GM12878 (cell line): ENCODE results near the gene SRSF10. TPM values are rescaled to one million over a fixed set of nuclear protein-coding genes. Genes with fewer than 3 reads are reported as not detected.

Source experiments
- ATAC-seq: fragments of 200-7000 bp; cut with Tn5 transposase; 3 replicates; pipeline ENCODE4 v1.9.1; 2020; ENCODE audit warnings: mild to moderate bottlenecking, moderate library complexity
- BruUV-seq: library from RNA; stranded (reverse); fragments of 400-500 nt; replicated peaks from 2 replicates; lab custom pipeline; 2021; lab: Mats Ljungman, UMichigan
- CTCF ChIA-PET: fragments of 300-600 bp; sonication (Branson Sonifier 250); formaldehyde crosslinking; extraction: SDS; loops from one replicate; lab custom pipeline; 2021; ENCODE audit warnings: inconsistent platforms; lab: Yijun Ruan, JAX
- POLR2A ChIA-PET: fragments of 350-600 bp; formaldehyde crosslinking; extraction: SDS; loops from one replicate; lab custom pipeline; 2021; ENCODE audit warnings: inconsistent platforms; lab: Charles Lee
- RAD21 ChIA-PET: fragments of 300-600 bp; sonication (Branson Sonifier 250); formaldehyde crosslinking; loops from one replicate; lab custom pipeline; 2023; ENCODE audit warnings: antibody characterized with exemption; ENCODE audit not compliant: unreplicated experiment; lab: Charles Lee
- SMC1A ChIA-PET: fragments of 300-600 bp; sonication (Branson Sonifier 250); formaldehyde crosslinking; loops from one replicate; lab custom pipeline; 2023; ENCODE audit not compliant: unreplicated experiment, uncharacterized antibody; lab: Charles Lee
- DNase-seq: peaks from one replicate; pipeline ENCODE4 v3.0.0-alpha.2; 2011; ENCODE audit warnings: low read depth, low spot score
- FAIRE-seq: peaks from 3 replicates; lab custom pipeline; 2011; peaks lifted over from hg19 to GRCh38; lab: Jason Lieb, UNC
- H2AFZ ChIP-seq: 2 replicates; pipeline ENCODE4 v1.6.0; 2011; ENCODE audit warnings: low read depth, low read length, control low read depth; ENCODE audit not compliant: control insufficient read depth
- H3K27ac ChIP-seq: 2 replicates; pipeline ENCODE4 v1.5.1; 2011; ENCODE audit warnings: control low read depth; ENCODE audit not compliant: control insufficient read depth, insufficient read depth
- H3K27me3 ChIP-seq, 2 experiments: replicated peaks in 1 of 2; 2 replicates each; pipeline versions ENCODE4 v1.6.0 to v1.6.1; 2011; ENCODE audit warnings: low read length in 1 of 2; ENCODE audit not compliant: control insufficient read depth in 2 of 2, insufficient read depth in 2 of 2
- H3K36me3 ChIP-seq, 2 experiments: 2 replicates each; pipeline ENCODE4 v1.5.1; 2011; ENCODE audit warnings: low read length in 1 of 2; ENCODE audit not compliant: control insufficient read depth in 2 of 2, insufficient read depth in 2 of 2
- H3K4me1 ChIP-seq: 2 replicates; pipeline ENCODE4 v1.6.1; 2011; ENCODE audit warnings: mild to moderate bottlenecking, low read length, moderate library complexity, mixed read lengths; ENCODE audit not compliant: control insufficient read depth, insufficient read depth
- H3K4me2 ChIP-seq: 2 replicates; pipeline ENCODE4 v1.6.0; 2011; ENCODE audit warnings: control low read depth; ENCODE audit not compliant: control insufficient read depth, insufficient read depth
- H3K4me3 ChIP-seq: fragments of 200-600 bp; sonication (generic); 2 replicates; pipeline ENCODE4 v1.5.1; 2016
- H3K79me2 ChIP-seq: 2 replicates; pipeline ENCODE4 v1.6.0; 2011; ENCODE audit warnings: low read length; ENCODE audit not compliant: control insufficient read depth, insufficient read depth
- H3K9ac ChIP-seq: 2 replicates; pipeline ENCODE4 v1.8.0; 2011; ENCODE audit warnings: low read length, control low read depth, mixed read lengths; ENCODE audit not compliant: control insufficient read depth, insufficient read depth
- H3K9me3 ChIP-seq: replicated peaks from 3 replicates; pipeline ENCODE4 v1.5.1; 2011; ENCODE audit warnings: mild to moderate bottlenecking, low read length; ENCODE audit not compliant: control insufficient read depth, insufficient read depth
- H4K20me1 ChIP-seq: 2 replicates; pipeline ENCODE4 v1.6.0; 2011; ENCODE audit not compliant: control insufficient read depth, insufficient read depth
- POLR2AphosphoS2 ChIP-seq: IDR thresholded peaks from 2 replicates; pipeline ENCODE4 v1.6.1; 2011; ENCODE audit warnings: low read depth, mild to moderate bottlenecking, low read length, improper control_type of control experiment, moderate library complexity
- RBBP5 ChIP-seq: fragments of 200-600 bp; sonication (generic); conservative IDR thresholded peaks from 2 replicates; pipeline ENCODE4 v1.6.1; 2016
- STAT1 ChIP-seq: fragments of 450-650 bp; conservative IDR thresholded peaks from 2 replicates; pipeline ENCODE4 v1.6.1; 2014; ENCODE audit warnings: antibody characterized with exemption, mild to moderate bottlenecking
- ZNF217 ChIP-seq: fragments of 450-650 bp; IDR thresholded peaks from 2 replicates; pipeline ENCODE4 v1.6.1; 2017; ENCODE audit warnings: antibody characterized with exemption, mild to moderate bottlenecking
- WGBS: methylation state at CpG from one replicate; pipeline ENCODE4 v1.1.6; 2016; ENCODE audit warnings: low lambda C conversion rate; ENCODE audit not compliant: insufficient replicate concordance, insufficient coverage; ENCODE audit errors: missing lambda C conversion rate; 5-methylcytosine and 5-hydroxymethylcytosine counted together
- in situ Hi-C: fragments of 300-500 bp; cut with MboI; formaldehyde crosslinking; loops from 9 replicates; pipeline ENCODE4 v1.14.3; 2018; ENCODE audit warnings: mixed read lengths
- intact Hi-C: fragments of 100-400 bp; cut with micrococcal nuclease; formaldehyde crosslinking; loops from one replicate; pipeline ENCODE4 v1.14.2; 2022; ENCODE audit not compliant: unreplicated experiment
- polyA plus RNA-seq, 11 experiments: library from polyadenylated mRNA; depleted of rRNA in 4 of 11; unstranded in 6 of 11; stranded (reverse) in 5 of 11; fragments of >200 nt; fragmentation: Nextera tagmentation in 4 of 11; fragmentation: Illumina TruSeq in 1 of 11; extraction: Ambion mirVana in 4 of 11; extraction: Trizol in 1 of 11; gene quantifications; 1 replicate in 1 of 11; 2 replicates in 10 of 11; pipeline versions ENCODE4 v1.2.1 to v1.2.3, GENCODE V29; 2011 to 2016; ENCODE audit warnings: inconsistent platforms in 2 of 11, missing spikeins in 2 of 11, low read depth in 1 of 11
- total RNA-seq, 4 experiments: library from RNA; depleted of rRNA in 3 of 4; stranded (reverse); fragments of >200 nt in 3 of 4; fragmentation: Illumina TruSeq in 1 of 4; extraction: Trizol in 1 of 4; gene quantifications; 2 replicates each; pipeline versions ENCODE4 v1.2.1 to v1.2.3, GENCODE V29; 2013 to 2021
- TF ChIP-seq, protein P1 (sequence below): IDR thresholded peaks from 2 replicates; pipeline ENCODE4 v1.6.1; 2012; ENCODE audit warnings: mild to moderate bottlenecking, low read depth, low read length
- TF ChIP-seq, protein P2 (sequence below): IDR thresholded peaks from 2 replicates; pipeline ENCODE4 v1.6.1; 2012; ENCODE audit warnings: low read depth, low read length, improper control_type of control experiment
- TF ChIP-seq, protein P3 (sequence below): fragments of 450-650 bp; IDR thresholded peaks from 2 replicates; pipeline ENCODE4 v1.6.1; 2016; ENCODE audit warnings: mild to moderate bottlenecking, moderate library complexity, borderline replicate concordance
- TF ChIP-seq, protein P4 (sequence below): fragments of 450-650 bp; formaldehyde crosslinking; IDR thresholded peaks from 2 replicates; pipeline ENCODE4 v1.5.0; 2022; ENCODE audit warnings: mild to moderate bottlenecking, missing genetic modification characterization

SRSF10 gene
- total and polyA plus RNA-seq, 10 of the 15 experiments (the other 5 are each of a cell fraction or from before 2014, with no cell fraction given): 157 to 279 (median 222) TPM

DNA sequence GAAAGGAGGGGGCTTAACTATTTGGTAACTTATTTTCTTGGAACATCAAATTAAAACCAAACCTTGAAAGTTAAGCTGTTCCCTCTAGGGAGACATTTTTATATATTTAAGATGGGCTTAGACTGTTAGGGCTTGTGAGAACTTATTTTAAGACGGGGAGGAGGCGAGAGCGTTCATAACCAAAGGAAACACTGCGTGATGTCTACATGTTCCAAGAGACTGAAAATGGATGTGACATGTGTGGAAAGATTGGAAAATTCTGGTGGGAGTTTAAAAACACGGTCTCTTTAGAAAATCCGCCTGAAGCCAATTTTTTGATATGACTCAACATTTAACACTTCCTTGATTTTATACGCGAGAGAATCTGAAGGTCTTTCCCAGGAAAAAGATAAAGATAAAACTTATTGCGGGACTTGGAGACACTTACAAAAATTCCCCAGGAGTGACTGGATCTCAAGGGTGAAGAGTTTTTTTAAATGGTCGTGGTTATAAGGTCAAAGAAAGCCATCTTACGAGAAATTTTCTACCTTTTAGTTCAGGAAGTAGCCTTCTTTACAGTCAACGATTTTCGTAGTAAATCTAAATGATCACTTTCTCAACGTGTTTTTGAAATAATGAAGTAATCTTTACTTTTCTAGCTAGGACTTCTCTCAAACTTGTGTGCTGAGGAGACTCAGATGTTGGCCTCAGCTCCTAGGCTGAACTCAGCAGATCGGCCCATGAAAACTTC is 19.7 kb downstream of the SRSF10 start:
- H3K27ac ChIP-seq: peak overlapping the region; percentile 97
- RAD21 ChIA-PET: interaction anchor here (0.9 to 3.6 kb wide), 7 partner anchors 13 to 68 kb away, joined by 3 to 29 read pairs (median 11); no protein-coding TSS in a partner anchor
- SMC1A ChIA-PET: interaction anchor here (0.9 to 9.6 kb wide), 9 partner anchors 10 to 83 kb away, joined by 3 to 77 read pairs (median 5); partner anchors contain the start of gene SRSF10
- ATAC-seq (no peak), FAIRE-seq (peak; percentile 69), DNase-seq (no peak)
- H4K20me1 ChIP-seq: no peaks in the 10 kb centered on the region
- peaks cover 36% of the 10 kb centered on the region for H3K79me2 ChIP-seq
- H3K27me3 ChIP-seq: no peaks in the 10 kb centered on the region
- POLR2A ChIA-PET: interaction anchor here (0.6 to 8.1 kb wide), 8 partner anchors 13 to 80 kb away, joined by 3 to 108 read pairs (median 6); partner anchors contain the start of gene SRSF10
- 0% methylated on average over 15 of the region's 15 CpGs for WGBS
- CTCF ChIA-PET: interaction anchor here (0.7 to 3.4 kb wide), 8 partner anchors 8 to 151 kb away, joined by 3 to 21 read pairs (median 4); partner anchors contain the start of gene SRSF10
- H3K4me1 ChIP-seq: peaks cover 30% of the 10 kb centered on the region
- peak overlapping the region; percentile 98 for H3K9ac ChIP-seq
- no peak overlapping the region for H2AFZ ChIP-seq
- H3K4me3 ChIP-seq: peak overlapping the region; percentile 87
- H3K36me3 ChIP-seq: peaks cover 0 to 3% of the 10 kb centered on the region in 2 experiments; a peak in 2 of 4 replicates
- no peaks in the 10 kb centered on the region for H3K9me3 ChIP-seq
- peak overlapping the region; percentile 51; the same call in 1 of the 2 replicates for H3K4me2 ChIP-seq
- intact Hi-C loops: loop anchor here (5.0 kb wide), 1 partner anchor 432 kb away; no protein-coding TSS in a partner anchor
- in situ Hi-C loops: no loop called here
- TSS peak; percentile 69 for BruUV-seq
- TF ChIP-seq RBBP5 (no peak), ZNF217 (no peak), POLR2AphosphoS2 (no peak), STAT1 (no peak)
- TF ChIP-seq, protein P1, sequence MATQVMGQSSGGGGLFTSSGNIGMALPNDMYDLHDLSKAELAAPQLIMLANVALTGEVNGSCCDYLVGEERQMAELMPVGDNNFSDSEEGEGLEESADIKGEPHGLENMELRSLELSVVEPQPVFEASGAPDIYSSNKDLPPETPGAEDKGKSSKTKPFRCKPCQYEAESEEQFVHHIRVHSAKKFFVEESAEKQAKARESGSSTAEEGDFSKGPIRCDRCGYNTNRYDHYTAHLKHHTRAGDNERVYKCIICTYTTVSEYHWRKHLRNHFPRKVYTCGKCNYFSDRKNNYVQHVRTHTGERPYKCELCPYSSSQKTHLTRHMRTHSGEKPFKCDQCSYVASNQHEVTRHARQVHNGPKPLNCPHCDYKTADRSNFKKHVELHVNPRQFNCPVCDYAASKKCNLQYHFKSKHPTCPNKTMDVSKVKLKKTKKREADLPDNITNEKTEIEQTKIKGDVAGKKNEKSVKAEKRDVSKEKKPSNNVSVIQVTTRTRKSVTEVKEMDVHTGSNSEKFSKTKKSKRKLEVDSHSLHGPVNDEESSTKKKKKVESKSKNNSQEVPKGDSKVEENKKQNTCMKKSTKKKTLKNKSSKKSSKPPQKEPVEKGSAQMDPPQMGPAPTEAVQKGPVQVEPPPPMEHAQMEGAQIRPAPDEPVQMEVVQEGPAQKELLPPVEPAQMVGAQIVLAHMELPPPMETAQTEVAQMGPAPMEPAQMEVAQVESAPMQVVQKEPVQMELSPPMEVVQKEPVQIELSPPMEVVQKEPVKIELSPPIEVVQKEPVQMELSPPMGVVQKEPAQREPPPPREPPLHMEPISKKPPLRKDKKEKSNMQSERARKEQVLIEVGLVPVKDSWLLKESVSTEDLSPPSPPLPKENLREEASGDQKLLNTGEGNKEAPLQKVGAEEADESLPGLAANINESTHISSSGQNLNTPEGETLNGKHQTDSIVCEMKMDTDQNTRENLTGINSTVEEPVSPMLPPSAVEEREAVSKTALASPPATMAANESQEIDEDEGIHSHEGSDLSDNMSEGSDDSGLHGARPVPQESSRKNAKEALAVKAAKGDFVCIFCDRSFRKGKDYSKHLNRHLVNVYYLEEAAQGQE: no peak
- TF ChIP-seq, protein P2, sequence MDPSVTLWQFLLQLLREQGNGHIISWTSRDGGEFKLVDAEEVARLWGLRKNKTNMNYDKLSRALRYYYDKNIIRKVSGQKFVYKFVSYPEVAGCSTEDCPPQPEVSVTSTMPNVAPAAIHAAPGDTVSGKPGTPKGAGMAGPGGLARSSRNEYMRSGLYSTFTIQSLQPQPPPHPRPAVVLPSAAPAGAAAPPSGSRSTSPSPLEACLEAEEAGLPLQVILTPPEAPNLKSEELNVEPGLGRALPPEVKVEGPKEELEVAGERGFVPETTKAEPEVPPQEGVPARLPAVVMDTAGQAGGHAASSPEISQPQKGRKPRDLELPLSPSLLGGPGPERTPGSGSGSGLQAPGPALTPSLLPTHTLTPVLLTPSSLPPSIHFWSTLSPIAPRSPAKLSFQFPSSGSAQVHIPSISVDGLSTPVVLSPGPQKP: no peak
- TF ChIP-seq, protein P3, sequence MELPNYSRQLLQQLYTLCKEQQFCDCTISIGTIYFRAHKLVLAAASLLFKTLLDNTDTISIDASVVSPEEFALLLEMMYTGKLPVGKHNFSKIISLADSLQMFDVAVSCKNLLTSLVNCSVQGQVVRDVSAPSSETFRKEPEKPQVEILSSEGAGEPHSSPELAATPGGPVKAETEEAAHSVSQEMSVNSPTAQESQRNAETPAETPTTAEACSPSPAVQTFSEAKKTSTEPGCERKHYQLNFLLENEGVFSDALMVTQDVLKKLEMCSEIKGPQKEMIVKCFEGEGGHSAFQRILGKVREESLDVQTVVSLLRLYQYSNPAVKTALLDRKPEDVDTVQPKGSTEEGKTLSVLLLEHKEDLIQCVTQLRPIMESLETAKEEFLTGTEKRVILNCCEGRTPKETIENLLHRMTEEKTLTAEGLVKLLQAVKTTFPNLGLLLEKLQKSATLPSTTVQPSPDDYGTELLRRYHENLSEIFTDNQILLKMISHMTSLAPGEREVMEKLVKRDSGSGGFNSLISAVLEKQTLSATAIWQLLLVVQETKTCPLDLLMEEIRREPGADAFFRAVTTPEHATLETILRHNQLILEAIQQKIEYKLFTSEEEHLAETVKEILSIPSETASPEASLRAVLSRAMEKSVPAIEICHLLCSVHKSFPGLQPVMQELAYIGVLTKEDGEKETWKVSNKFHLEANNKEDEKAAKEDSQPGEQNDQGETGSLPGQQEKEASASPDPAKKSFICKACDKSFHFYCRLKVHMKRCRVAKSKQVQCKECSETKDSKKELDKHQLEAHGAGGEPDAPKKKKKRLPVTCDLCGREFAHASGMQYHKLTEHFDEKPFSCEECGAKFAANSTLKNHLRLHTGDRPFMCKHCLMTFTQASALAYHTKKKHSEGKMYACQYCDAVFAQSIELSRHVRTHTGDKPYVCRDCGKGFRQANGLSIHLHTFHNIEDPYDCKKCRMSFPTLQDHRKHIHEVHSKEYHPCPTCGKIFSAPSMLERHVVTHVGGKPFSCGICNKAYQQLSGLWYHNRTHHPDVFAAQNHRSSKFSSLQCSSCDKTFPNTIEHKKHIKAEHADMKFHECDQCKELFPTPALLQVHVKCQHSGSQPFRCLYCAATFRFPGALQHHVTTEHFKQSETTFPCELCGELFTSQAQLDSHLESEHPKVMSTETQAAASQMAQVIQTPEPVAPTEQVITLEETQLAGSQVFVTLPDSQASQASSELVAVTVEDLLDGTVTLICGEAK: 0 out of 2 replicates have a peak, but pooled peaks have one; percentile 18
- TF ChIP-seq, protein P4, sequence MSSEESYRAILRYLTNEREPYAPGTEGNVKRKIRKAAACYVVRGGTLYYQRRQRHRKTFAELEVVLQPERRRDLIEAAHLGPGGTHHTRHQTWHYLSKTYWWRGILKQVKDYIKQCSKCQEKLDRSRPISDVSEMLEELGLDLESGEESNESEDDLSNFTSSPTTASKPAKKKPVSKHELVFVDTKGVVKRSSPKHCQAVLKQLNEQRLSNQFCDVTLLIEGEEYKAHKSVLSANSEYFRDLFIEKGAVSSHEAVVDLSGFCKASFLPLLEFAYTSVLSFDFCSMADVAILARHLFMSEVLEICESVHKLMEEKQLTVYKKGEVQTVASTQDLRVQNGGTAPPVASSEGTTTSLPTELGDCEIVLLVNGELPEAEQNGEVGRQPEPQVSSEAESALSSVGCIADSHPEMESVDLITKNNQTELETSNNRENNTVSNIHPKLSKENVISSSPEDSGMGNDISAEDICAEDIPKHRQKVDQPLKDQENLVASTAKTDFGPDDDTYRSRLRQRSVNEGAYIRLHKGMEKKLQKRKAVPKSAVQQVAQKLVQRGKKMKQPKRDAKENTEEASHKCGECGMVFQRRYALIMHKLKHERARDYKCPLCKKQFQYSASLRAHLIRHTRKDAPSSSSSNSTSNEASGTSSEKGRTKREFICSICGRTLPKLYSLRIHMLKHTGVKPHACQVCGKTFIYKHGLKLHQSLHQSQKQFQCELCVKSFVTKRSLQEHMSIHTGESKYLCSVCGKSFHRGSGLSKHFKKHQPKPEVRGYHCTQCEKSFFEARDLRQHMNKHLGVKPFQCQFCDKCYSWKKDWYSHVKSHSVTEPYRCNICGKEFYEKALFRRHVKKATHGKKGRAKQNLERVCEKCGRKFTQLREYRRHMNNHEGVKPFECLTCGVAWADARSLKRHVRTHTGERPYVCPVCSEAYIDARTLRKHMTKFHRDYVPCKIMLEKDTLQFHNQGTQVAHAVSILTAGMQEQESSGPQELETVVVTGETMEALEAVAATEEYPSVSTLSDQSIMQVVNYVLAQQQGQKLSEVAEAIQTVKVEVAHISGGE (CRISPR knock-in tag): no peak
